GM18870 (cell line): ENCODE measurements around the gene TTC23L.

Experiments used
- ATAC-seq: cut with Tn5 transposase; IDR thresholded peaks from one replicate; pipeline ENCODE4 v1.9.1; 2021; ENCODE audit warnings: moderate library complexity; ENCODE audit not compliant: unreplicated experiment

The TTC23L gene

DNA sequence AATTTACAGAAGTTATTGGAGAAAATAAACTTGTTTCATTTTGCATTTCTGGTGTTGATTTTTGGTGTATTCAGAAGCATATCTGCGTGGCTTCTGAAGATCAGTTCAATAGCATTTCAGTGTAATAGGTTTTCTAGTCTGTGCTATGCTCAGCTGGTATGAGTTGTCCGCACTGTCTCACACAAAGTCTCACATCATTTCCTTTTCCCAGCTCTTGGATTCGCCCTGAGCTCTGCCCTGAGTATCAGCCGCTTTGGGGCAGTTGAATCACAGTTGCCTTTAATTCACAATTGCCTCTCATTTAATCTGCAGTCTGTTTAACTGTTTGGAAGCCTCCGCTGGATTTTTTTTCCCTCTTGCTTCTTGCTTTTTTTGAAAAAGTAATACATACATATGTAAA is 6.4 kb upstream of the TTC23L start:
- ATAC-seq = no peak

DNA sequence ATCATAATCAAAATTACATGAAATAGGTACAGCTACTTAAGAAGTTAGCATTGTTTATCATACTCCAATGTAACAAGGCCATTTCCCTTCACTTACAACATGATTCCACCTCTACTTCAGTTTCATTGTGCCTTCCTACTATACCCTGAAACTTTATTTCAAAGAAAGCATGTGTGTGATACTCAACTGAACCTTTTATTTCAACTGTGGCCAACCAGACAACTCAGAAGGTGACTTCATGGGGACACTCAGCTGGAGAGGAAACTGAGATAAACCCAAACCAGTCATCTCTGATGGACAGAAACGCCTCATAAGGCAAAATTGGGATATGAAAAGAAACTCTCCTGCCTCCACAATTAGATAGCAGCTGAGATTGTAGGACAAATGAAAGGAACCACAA is 5.9 kb upstream of the TTC23L start:
- ATAC-seq = no peak

DNA sequence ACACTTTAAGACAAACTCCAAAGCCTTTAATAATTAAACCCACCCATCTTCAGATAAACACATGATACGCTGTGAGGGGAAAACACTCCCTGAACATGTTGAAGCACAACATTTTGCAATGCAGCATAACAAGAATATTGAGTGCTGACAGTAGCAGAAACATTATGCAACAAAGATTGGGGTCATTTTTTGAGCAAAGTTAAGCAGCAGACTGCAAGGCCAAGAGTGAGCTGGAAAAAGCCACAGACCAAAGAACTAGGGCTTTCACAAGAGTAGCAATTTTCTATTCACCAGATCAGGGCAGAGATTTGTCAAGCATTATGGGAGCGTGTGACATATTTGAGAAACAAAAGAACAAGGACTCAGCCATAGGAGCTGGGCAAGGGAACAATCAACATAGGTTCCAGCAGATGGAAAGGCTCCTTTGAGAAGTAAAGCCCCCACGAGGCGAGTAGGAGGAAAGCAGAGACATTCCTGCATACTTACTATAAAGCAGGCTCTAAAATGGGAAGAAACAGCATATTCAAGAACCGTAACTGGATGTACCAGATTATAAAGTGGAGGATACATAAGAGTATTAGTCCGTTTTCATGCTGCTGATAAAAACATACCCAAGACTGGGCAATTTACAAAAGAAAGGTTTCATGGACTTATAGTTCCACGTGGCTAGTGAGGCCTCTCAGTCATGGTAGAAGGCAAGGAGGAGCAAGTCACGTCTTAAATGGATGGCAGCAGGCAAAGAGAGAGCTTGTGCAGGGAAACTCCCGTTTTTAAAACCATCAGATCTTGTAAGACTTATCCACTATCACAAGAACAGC is 4.8 kb upstream of the TTC23L start:
- no peak for ATAC-seq

GRCh38 chr5:34834794-34835089 is 4.2 kb upstream of the TTC23L start:
- ATAC-seq = no peak

DNA sequence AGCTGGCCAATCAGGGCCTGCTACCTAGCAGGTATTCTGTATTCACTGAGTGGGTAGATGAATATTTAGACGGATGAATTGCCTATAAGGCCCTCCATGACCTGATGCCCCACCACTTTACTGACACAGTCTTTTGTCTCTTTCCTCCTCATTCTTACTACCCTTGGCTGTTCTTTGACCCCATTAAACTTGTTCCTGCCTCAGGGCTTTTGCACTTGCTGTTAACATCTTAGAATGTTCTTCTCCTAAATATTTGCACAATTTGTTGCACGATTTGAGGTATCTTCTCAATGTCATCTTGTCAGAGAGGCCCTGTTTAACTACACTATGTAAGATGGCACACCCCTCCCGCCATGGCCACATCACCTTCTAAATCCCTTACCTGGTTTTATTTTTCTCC is 3.3 kb upstream of the TTC23L start:
- ATAC-seq = no peak

DNA sequence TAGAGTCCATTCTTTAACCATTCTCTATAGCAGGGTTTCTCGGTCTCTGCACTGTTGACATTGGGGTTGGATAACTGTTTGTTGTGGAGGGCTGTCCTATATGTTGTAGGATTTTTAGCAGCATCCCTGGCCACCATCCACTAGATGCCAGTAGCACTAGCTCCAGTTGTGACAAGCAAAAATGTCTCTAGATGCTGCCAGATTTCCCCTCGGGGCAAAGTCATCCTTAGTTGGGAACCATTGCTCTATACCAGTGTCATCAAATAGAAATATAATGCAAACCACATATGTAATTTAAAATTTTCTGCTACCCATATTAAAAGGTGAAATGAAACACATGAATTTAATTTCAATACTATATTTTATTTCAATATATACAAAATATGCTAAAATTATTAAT is 2.9 kb downstream of the TTC23L start:
- no peak for ATAC-seq

DNA sequence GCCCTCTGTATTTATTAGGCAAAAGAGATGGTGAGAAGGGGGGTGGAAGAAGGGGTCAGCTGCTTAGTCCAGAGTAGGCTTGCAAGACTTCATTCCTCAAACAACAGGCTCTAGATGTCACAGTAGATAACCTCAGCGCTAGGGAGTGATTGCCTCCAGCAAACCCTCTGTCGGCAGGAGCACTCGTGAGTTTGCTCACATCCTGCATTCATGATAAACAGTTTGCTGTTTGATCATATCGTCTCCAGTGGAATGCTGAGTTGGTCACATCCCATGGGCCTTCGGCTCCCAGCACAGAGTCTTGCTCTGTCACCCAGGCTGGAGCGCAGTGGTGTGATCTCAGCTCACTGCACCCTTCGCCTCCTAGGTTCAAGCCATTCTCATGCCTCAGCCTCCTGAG is 3.6 kb downstream of the TTC23L start:
- no peak for ATAC-seq

DNA sequence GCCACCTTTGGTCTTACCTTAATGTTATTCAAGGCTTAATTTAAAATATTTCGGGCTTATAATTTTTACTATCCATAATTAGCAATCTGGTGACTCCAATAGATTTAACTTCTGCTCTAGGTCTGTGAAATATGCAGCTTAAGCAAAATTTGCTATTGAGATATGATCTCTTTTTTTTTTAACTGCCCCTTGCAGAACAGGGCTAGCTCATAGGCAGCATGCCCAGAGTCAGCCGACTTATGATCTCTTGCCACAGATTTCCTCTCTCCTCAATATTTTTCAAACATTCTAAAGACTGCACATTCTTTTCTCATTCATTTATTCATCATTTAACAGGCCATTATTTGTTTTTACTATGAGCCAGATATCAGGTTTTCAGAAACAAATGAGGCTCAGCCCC is 4.5 kb downstream of the TTC23L start:
- ATAC-seq = no peak

DNA sequence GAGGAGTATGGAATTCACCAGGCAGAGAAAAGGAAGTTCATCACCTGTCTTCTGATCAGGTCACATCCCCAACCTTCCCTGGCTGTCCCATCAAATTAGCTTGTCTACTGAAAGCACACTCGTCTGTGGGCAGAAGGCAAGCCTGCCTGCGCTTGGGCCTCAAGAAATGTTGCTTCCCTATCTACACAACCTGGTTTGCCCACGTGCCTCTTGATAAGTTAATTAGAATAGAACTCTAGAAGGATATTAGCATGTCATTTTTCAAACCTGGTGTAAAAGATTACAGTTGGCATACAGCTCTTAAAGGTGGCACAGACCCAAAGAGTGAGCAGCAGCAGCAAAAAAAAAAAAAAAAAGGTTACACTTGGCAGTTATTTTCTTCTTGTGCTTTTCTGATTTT is 5.1 kb downstream of the TTC23L start:
- no peak for ATAC-seq

GRCh38 chr5:34844999-34845398 is 6.0 kb downstream of the TTC23L start:
- ATAC-seq = no peak

GRCh38 chr5:34847056-34847455 is 8.1 kb downstream of the TTC23L start:
- ATAC-seq = no peak

GRCh38 chr5:34847552-34847951 is 8.6 kb downstream of the TTC23L start:
- ATAC-seq = no peak

DNA sequence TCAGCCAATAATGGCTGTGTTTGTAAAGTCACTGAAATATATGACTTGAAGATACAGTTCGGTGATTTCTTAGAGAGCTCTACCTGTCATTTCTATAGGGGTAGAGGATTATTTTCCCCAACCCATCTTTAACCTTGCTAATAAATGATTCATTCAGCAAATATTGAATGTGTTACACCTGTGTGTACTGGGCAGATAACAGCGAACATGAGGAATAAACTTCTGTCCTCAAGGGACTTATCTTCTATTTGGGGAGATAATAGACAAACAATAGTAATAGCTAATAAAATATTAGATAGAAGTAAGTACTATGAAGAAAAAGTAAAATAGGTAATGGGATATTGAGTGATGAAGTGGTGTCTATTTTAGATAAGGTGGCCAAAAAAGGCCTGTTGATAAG is 9.3 kb downstream of the TTC23L start:
- ATAC-seq = no peak

GRCh38 chr5:34849253-34849652 is 10.3 kb downstream of the TTC23L start:
- no peak for ATAC-seq

- ATAC-seq = peak; percentile 94
These were observed 15.7 kb downstream of the TTC23L start for GRCh38 chr5:34854459-34855174.

DNA sequence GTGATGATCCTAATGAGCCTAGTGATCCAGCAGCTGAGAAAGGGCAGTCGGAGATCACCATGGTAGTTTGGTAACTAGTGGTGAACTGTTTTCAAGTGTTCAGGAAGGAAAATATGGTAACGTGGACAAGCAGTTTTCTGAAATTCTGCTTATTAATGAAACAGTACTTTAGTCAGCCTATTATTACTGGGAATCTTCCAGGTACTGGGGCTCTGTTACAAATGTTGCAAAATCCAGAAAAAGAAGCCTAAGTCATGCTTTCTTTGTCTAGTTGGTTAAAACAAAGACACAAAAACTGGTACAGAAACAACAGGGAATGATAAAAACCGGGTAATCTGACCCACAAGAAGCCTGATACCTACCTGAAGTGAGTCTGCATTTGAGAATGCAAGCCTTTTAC is 18.2 kb downstream of the TTC23L start:
- no peak for ATAC-seq

GRCh38 chr5:34857894-34858293 is 18.9 kb downstream of the TTC23L start:
- no peak for ATAC-seq

DNA sequence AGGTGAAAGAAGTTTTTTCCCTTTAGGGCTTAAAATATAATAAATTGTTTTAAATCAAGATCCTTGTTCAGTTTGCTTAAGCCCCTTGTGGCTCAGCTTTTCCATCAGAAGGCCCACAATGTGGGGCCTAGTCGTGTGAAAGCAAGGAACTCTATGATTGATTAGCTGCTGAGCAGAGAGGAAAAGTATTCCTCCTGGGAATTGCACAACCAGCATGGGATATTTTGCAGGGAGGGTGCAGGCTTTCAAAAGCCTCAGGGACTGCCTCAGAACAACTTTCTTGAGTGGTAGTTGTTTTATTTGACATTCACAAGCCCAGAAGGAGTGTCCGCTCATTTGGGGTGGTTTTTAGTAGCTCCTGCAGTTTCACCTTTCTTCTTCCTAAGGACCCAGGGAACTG is 19.8 kb downstream of the TTC23L start:
- no peak for ATAC-seq

GRCh38 chr5:34859253-34859652 is 20.3 kb downstream of the TTC23L start:
- ATAC-seq = no peak

DNA sequence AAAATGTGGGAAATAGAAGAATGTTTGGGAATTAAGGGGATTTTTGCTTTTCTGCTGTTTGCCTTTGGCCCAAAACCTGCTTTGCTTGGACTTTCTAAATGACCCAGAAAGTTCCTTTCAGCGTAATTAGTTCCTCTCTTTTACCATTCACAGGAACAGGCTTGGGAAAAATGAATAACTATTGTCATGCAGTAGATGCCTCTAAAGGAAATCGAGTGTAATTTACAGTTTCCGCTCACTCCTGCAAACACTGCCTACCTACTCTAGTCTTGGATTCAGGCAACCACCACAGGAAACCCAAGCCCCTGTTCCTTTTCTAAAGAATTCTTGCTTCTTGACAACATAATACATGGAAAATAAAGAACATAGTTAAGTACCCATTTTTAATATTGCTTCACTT is 25.0 kb downstream of the TTC23L start:
- no peak for ATAC-seq

- no peak for ATAC-seq
These were observed 26.1 kb downstream of the TTC23L start for GRCh38 chr5:34865091-34865490.

GRCh38 chr5:34866989-34867471 is 28.1 kb downstream of the TTC23L start:
- ATAC-seq = no peak

DNA sequence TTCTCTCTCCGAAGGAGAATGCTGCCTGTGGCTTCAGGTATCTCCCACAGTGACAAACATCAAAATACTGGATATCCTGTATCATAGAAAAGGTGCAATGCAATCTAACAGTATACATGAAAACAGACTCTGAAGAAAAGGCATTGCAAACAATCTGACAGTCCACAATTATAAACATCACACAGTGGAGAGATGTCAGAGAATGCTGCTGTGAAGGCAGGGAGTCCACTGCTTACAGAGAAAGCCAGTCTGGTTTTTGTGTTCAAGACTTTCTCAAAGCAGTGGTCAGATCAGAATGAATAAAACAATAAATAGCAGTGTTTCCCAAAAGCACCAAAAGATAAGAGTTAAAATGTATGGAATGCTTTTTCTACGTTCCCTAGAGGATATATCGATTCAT is 28.7 kb downstream of the TTC23L start:
- ATAC-seq = no peak
